HFFc6 (cell line): ENCODE results near the gene WDR72. TPM values are rescaled to one million over a fixed set of nuclear protein-coding genes. Genes with fewer than 3 reads are reported as not detected.

Experiments
- DNase-seq: peaks from one replicate; pipeline ENCODE4 v3.0.0-alpha.2; 2018
- H3K27ac Mint-ChIP-seq: 2 replicates; pipeline ENCODE4 v1.8.0; 2020; ENCODE audit warnings: mild to moderate bottlenecking, mixed read lengths
- H3K27me3 Mint-ChIP-seq: 2 replicates; pipeline ENCODE4 v1.8.0; 2021; ENCODE audit warnings: mild to moderate bottlenecking, moderate library complexity, mixed read lengths; ENCODE audit not compliant: insufficient read depth
- H3K36me3 Mint-ChIP-seq: 2 replicates; pipeline ENCODE4 v1.8.0; 2021; ENCODE audit warnings: low read depth, mixed read lengths
- H3K4me1 Mint-ChIP-seq: 2 replicates; pipeline ENCODE4 v1.8.0; 2020; ENCODE audit warnings: low read depth, mixed read lengths
- H3K4me3 Mint-ChIP-seq: 2 replicates; pipeline ENCODE4 v1.8.0; 2020; ENCODE audit warnings: mild to moderate bottlenecking, moderate library complexity, mixed read lengths
- H3K9me3 Mint-ChIP-seq: 2 replicates; pipeline ENCODE4 v1.8.0; 2020; ENCODE audit warnings: mild to moderate bottlenecking, mixed read lengths
- total RNA-seq, 6 experiments: library from RNA; stranded (reverse); fragmentation: NEBNext Ultra II Directional; extraction: Animal tissue kit (Norgen Biotek cat#: 25700); gene quantifications; 2 replicates in 1 of 6; 3 replicates in 5 of 6; pipeline ENCODE4 v1.2.3, GENCODE V29; 2021
- TF ChIP-seq, protein P1 (sequence below): fragments of 200-600 bp; sonication (generic); IDR thresholded peaks from 2 replicates; pipeline ENCODE4 v1.5.0; 2021; ENCODE audit warnings: antibody characterized with exemption, mild to moderate bottlenecking

WDR72 gene
- total RNA-seq, 6 experiments from 2014 or later = not detected

DNA sequence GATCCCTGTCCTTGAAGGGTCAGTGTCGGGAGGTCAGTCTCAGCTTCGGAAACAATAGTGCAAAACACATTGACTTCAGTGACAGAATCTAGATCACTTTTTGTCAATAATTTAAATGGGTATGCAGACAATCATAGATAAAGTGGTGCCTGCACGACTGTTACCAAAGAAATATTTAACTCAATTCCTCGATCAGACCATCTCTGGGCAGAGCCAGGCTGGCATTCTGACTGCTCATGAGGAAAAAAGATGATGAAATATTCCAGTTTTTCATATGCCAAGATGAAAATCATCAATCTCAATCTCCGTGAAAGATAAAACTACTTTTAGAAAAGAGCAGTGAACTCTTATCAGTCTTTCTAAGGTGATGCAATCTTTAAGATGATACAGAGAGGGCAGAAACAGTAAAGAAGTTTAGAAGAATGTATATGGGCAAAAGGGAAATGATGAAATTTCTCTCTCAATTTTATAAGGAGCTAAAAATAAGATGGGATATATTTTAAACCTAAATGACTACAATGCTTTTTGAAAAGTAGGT, 169.9 kb downstream of the WDR72 start:
- no peak overlapping the region for H3K27ac Mint-ChIP-seq
- TF ChIP-seq, protein P1, sequence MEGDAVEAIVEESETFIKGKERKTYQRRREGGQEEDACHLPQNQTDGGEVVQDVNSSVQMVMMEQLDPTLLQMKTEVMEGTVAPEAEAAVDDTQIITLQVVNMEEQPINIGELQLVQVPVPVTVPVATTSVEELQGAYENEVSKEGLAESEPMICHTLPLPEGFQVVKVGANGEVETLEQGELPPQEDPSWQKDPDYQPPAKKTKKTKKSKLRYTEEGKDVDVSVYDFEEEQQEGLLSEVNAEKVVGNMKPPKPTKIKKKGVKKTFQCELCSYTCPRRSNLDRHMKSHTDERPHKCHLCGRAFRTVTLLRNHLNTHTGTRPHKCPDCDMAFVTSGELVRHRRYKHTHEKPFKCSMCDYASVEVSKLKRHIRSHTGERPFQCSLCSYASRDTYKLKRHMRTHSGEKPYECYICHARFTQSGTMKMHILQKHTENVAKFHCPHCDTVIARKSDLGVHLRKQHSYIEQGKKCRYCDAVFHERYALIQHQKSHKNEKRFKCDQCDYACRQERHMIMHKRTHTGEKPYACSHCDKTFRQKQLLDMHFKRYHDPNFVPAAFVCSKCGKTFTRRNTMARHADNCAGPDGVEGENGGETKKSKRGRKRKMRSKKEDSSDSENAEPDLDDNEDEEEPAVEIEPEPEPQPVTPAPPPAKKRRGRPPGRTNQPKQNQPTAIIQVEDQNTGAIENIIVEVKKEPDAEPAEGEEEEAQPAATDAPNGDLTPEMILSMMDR = no peak

GRCh38 chr15:53588773-53589172, 170.7 kb downstream of the WDR72 start:
- Mint-ChIP-seq H3K27ac (no peak overlapping the region), H3K9me3 (peaks cover 34% of the 10 kb centered on the region)
- no peak for DNase-seq

More for the DNA sequence above, 169.9 kb downstream of the WDR72 start:
- no peaks in the 10 kb centered on the region for H3K27me3 Mint-ChIP-seq
- DNase-seq = no peak
- H3K4me1 Mint-ChIP-seq = no peaks in the 10 kb centered on the region
- H3K4me3 Mint-ChIP-seq = no peak overlapping the region
- H3K36me3 Mint-ChIP-seq = no peaks in the 10 kb centered on the region; the same call in 1 of the 2 replicates
- H3K9me3 Mint-ChIP-seq = peaks cover 30% of the 10 kb centered on the region

DNA sequence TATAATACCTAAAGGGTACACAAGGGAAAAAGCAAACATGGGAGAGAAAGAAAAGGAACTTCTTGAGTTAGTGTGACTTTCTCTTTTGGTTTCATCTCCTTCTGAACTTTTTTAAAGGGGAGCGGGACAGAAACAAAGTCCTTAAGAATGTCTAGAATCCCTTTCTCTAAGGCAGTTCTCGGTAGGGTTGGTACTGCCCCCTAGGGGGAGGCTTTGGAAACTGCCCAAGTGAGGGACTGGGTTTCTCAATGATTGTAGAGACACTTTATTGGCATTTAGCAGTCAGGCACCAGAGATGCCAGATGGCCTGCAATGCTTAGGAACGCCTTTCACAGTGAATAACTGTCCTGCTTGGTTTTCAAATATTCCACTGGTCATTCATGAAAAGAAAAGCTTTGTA, 172.7 kb downstream of the WDR72 start:
- Mint-ChIP-seq H3K27ac (no peak overlapping the region), H3K36me3 (no peaks in the 10 kb centered on the region; the same call in 1 of the 2 replicates), H3K4me1 (no peaks in the 10 kb centered on the region), H3K4me3 (no peak overlapping the region), H3K9me3 (peaks cover 27% of the 10 kb centered on the region), H3K27me3 (no peaks in the 10 kb centered on the region)
- TF ChIP-seq, protein P1 = peak; percentile 16; the same call in 1 of the 2 replicates
- no peak for DNase-seq

More at GRCh38 chr15:53588773-53589172, 170.7 kb downstream of the WDR72 start:
- Mint-ChIP-seq H3K27me3 (no peaks in the 10 kb centered on the region), H3K4me3 (no peak overlapping the region), H3K36me3 (no peaks in the 10 kb centered on the region; the same call in 1 of the 2 replicates), H3K4me1 (no peaks in the 10 kb centered on the region)
- TF ChIP-seq, protein P1 = no peak

DNA sequence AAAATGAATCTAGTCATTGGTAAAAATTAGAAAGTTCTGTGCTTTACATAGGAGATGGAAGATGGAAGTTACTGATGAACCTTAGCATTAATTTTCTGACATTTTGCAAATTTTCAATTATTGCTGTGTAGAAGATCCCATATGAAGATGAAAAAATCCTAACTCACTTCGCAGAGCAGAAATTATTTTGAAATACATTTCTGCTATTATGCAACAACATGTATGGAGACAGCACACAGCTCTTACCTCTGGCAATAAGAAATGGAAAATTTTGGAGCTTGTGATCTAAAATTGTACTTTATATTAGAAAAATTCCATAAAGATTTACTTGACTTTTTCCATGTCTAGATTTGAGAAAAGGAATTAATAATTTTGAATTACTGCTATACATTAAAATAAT, 177.9 kb downstream of the WDR72 start:
- no peak overlapping the region for H3K27ac Mint-ChIP-seq
- H3K9me3 Mint-ChIP-seq = peaks cover 22% of the 10 kb centered on the region
- TF ChIP-seq, protein P1 = no peak
- no peaks in the 10 kb centered on the region for H3K4me1 Mint-ChIP-seq
- no peak overlapping the region for H3K4me3 Mint-ChIP-seq
- DNase-seq = no peak
- no peaks in the 10 kb centered on the region for H3K36me3 Mint-ChIP-seq
- no peaks in the 10 kb centered on the region for H3K27me3 Mint-ChIP-seq

- Mint-ChIP-seq H3K36me3 (no peaks in the 10 kb centered on the region), H3K4me3 (no peak overlapping the region), H3K27me3 (no peaks in the 10 kb centered on the region), H3K27ac (no peak overlapping the region), H3K4me1 (no peaks in the 10 kb centered on the region), H3K9me3 (peaks cover 22% of the 10 kb centered on the region)
- TF ChIP-seq, protein P1 = no peak
- no peak for DNase-seq
Measured at GRCh38 chr15:53580366-53580765, 179.1 kb downstream of the WDR72 start.
